GM21717 (cell line): ENCODE measurements around the gene AP1M1.
"Not testable (repeated sequence)": the region's sequence is repeated elsewhere in the genome, so short reads cannot be mapped to it uniquely, and the experiment has no call there.

Experiments used
- ATAC-seq: cut with Tn5 transposase; IDR thresholded peaks from one replicate; pipeline ENCODE4 v1.9.1; 2021; ENCODE audit warnings: mild to moderate bottlenecking, moderate library complexity; ENCODE audit not compliant: unreplicated experiment

Gene AP1M1

GRCh38 chr19:16260160-16260811, 62.6 kb downstream of the AP1M1 start:
- no peak for ATAC-seq

- ATAC-seq: no peak
These were observed 63.1 kb downstream of the AP1M1 start for GRCh38 chr19:16260812-16261161.

DNA sequence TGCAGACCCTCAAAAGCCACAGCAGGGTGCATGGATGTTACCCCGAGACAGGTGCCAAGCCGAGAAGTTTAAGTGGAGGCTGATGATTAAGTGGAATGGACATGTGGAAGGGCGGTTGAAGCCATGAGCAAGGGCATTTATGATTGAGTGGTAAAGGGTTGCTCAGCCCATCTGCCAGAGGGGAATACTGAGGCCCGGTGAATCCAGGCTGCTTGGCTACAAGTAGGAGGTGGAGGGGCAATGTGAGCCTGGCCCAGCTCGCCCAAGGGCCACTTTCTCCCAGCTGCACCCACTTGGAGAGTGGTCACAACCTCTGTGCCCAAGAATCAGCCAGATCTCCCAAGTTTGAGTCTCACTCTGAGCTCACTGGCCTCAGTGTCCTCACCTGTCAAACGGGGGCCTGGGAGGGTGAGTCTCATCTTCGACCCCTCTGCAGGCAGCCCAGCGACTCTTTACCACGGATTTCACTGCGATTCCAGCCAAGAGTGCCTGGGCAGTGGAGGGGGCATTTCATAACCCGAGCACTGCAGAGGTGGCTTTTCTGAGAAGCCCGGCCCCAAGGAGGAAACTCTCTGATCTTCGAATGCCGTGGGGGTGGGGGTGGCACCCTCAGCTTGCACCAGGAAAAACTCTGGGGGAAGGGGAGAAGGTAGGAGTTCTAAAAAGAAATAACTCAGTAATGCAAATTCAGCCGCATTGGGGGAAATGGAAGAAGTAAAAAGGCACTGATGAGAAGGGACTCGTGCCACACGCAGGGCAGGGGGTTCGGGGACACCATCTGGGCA, 64.1 kb downstream of the AP1M1 start:
- no peak for ATAC-seq

- no peak for ATAC-seq
These were observed 64.9 kb downstream of the AP1M1 start for GRCh38 chr19:16262618-16263017.

DNA sequence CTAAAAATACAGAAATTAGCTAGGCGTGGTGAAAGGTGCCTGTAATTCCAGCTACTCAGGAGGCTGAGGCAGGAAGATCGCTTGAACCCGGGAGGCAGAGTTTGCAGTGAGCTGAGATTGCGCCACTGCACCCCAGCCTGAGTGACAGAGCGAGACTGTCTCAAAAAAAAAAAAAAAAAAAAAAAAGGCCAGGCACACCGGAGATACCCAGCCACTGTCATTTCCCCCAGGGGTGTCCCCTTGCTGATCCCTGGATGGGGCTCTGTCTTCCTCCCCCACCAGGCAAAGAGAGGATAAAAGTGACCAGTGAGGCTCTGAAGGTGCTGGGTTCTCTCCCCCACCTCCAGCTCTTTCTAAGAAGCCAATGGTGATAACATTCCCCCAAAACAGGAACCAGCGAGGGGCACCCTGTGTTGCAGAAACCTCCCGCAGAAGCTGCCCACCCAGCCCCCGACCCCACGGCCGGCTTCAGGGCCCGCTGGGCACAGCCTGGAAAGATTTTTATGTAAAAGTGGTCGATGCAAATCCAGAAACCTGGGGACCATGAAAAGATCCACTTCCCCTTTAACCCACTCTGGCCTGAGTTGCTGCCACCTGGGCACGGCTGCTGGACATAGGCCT, 65.5 kb downstream of the AP1M1 start:
- no peak for ATAC-seq

DNA sequence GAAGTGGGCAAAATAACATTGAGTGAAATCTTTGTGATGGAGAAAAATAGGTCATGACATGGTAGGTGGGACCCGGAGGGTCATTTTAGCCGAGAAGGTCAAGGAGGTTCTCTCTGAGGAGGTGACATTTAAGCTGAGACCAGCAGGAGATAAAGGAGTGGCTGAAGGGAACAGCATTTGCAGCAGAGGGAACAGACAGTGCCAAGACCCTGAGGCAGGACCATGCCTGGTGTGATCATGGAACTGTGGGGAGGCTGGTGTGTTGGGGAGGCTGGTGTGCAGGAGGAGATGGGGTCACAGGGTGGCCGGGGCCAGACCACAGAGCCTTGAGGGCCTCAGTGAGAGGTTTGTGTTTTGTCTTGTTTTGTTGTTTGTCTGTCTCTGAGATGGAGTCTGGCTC, 67.5 kb downstream of the AP1M1 start:
- no peak for ATAC-seq

DNA sequence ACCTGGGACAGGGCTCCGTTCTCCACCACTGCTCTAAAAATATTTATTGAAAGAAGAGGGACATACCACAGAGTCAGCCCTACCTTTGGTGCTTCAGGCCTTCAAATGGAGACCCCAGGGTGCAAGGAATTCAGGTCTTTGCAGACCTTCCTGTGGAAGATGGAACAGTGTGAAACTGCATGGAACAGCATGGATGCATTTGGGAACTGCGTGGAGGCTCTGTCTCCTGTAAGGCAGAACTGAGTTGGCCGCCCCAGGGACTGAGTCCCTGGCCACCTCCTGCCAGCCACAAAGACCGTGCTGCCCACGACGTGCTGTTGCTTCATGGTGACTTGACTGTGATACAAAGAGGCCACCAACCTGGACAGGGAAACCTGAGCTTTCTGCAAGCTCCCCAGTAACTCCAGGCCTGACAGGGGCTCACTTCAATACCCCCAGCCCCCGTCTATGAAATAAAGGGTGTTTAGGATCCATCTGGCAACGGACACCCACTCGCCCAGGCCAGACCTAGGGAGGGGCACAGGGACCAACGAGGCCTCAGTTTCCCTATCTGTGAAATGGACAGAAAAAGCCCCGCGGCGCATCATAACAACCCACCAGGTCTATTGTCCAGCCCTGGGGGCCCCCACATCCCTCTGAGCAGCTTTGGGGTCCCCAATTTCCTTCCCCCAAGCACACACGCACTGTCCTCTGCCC, 68.3 kb downstream of the AP1M1 start:
- ATAC-seq: no peak

DNA sequence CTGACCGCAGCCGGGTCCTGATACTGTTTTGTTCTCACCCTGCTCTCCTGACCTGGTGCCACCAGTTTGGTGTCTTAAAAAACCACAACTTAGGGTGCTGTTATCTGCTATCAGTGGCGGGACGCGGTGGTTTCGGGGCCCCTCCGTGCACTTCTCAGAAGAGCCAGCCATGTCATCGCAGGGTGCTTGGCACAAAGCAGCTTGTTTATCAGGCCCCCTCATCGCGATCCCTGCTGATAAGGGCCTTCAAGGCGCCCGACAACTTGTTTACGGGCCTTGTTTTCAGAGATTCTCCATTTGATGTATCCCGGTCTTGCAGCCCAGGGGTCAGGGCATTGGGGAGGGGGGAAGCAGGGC, 68.9 kb downstream of the AP1M1 start:
- ATAC-seq: no peak

- no peak for ATAC-seq
These were observed 71.1 kb downstream of the AP1M1 start for GRCh38 chr19:16268676-16269319.

- ATAC-seq: no peak
These were observed 75.2 kb downstream of the AP1M1 start for GRCh38 chr19:16272945-16273344.

DNA sequence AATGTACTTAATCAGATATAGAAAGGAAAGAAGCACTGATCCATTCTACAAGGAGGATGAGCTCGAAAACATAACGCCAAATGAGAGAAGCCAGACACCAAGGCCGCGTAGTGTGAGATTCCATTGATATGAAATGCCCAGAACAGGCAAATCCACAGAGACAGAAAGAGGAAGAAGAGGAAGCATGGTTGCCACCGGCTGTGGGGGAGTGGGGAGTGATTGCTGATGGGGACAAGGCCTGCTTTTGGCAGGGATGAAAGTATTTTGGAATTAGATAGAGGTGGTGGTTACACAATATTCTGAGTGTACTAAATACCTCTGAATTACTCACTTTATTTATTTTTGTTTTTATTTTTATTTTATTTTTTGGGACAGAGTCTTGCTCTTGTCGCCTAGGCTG, 76.7 kb downstream of the AP1M1 start:
- ATAC-seq: no peak

DNA sequence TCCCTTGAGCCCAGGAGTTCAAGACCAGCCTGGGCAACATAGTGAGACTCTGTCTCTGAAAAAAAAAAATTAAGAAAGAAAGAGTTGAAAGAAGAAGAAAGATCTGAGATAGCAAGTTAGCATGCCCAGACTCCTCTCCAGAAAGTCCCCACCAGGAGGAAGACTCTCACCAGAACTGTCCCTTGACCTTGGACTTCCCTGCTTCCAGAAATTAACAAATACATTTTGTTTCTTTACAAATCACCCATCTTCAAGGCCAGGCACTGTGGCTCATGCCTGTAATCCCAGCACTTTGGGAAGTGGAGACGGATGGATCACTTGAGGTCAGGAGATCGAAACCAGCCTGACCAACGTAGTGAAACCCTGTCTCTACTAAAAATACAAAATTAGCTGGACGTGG, 82.6 kb downstream of the AP1M1 start:
- ATAC-seq: no peak

DNA sequence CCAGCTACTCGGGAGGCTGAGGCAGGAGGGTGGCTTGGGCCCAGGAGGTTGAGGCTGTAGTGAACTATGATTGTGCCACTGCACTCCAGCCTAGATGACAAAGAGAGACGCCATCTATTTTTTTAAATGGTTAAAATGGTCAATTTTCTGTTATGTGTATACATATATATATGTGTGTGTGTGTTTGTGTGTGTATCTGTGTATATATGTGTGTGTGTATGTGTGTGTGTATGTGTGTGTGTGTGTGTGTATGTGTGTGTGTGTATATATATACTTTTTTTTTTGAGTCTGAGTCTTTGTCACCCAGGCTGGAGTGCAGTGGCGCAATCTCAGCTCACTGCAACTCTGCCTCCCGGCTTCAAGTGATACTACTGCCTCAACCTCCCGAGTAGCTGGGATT, 84.0 kb downstream of the AP1M1 start:
- ATAC-seq: no peak

GRCh38 chr19:16283210-16284061, 85.7 kb downstream of the AP1M1 start:
- no peak for ATAC-seq

DNA sequence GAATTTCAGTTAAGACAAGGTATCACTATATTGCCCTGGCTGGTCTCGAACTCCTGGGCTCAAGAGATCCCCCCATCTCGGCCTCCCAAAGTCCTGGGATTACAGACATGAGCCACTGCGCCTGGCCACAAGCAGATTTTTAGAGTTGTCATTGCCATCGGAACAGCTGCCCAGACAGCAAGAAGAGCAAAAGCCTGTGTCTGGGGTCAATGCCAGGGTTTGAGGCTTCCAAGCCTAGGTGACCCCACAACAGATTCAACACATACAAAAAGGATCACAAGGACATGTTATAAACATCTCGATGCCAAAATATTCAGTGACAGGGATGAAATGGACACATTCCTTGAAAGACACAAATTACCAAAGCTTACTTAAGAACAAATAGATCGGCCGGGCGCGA, 86.8 kb downstream of the AP1M1 start:
- ATAC-seq: no peak

GRCh38 chr19:16285079-16285478, 87.4 kb downstream of the AP1M1 start:
- ATAC-seq: not testable (repeated sequence)

- no peak for ATAC-seq
These were observed 88.2 kb downstream of the AP1M1 start for GRCh38 chr19:16285769-16286498.

DNA sequence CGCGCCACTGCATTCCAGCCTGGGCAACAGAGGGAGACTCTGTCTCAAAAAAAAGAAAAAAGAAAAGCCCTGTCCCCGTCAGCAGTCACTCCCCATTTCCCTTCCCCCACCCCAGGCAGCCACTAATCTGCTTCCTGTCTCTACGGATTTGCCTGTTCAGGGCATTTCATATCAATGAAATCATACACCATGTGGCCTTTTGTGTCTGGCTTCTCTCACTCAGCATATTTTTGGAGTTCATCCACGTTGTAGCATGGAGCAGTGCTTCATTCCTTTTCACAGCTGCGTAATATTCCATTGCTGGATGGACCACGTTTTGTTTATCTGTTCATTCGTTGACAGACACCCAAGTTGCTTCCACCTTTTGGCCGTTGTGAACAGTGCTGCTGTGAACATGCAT, 90.8 kb downstream of the AP1M1 start:
- ATAC-seq: no peak

DNA sequence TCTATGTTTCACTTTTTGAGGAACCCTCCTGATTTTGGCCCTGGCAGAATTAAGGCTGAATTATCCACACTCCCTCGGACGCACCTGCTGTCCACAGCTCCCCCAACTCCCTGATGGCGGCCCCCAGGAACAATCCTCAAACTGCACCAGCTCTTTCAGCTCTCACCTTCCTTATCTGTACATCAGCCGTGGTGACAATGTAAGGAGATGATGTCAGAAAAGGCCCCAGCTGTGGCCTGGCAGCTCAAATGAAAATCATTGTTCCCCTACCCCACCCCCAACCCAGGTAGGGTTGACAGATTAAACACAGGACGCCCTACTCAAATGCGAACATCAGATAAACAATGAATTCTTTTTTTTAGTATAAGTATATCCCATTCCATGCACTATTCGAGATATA, 91.9 kb downstream of the AP1M1 start:
- ATAC-seq: no peak

GRCh38 chr19:16290692-16291091, 93.0 kb downstream of the AP1M1 start:
- no peak for ATAC-seq
